Vagina (tissue), 2 donors: Measurements from ENCODE around the gene RBM19.

Experiments
- POLR2A ChIP-seq, 2 donors: fragments of 450-650 bp; IDR thresholded peaks; one replicate each; pipeline ENCODE4 v1.6.1; 2017; ENCODE audit warnings: antibody characterized with exemption in 2 of 2, mild to moderate bottlenecking in 2 of 2, moderate library complexity in 2 of 2
- TF ChIP-seq, protein P1 (sequence below), 3 experiments: fragments of 450-650 bp in 2 of 3; fragments of 200-600 bp in 1 of 3; sonication (generic) in 1 of 3; IDR thresholded peaks; one replicate each; pipeline ENCODE4 v1.5.1; 2017 to 2019; ENCODE audit warnings: antibody characterized with exemption in 3 of 3, mild to moderate bottlenecking in 2 of 3, moderate library complexity in 2 of 3

DNA sequence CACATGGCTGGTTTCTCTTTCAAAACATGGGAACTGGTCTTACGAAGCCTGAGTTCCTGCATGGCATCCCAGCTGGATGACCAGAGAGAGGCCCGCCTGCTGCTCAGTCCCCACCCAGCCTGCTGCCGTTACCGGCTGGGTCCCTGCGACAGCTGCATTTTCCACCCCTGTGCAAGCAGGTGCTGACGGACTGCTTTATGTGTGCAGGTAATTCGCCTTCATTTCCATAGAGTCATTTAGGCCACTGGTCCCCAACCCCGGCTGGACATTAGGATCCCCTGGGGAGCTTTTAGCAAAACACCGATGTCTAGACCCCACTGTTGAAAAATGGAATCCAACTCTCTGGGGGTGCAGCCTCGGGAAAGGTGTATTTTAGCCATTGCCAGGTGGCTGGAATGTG is 51.9 kb downstream of the RBM19 start:
- TF ChIP-seq, protein P1, sequence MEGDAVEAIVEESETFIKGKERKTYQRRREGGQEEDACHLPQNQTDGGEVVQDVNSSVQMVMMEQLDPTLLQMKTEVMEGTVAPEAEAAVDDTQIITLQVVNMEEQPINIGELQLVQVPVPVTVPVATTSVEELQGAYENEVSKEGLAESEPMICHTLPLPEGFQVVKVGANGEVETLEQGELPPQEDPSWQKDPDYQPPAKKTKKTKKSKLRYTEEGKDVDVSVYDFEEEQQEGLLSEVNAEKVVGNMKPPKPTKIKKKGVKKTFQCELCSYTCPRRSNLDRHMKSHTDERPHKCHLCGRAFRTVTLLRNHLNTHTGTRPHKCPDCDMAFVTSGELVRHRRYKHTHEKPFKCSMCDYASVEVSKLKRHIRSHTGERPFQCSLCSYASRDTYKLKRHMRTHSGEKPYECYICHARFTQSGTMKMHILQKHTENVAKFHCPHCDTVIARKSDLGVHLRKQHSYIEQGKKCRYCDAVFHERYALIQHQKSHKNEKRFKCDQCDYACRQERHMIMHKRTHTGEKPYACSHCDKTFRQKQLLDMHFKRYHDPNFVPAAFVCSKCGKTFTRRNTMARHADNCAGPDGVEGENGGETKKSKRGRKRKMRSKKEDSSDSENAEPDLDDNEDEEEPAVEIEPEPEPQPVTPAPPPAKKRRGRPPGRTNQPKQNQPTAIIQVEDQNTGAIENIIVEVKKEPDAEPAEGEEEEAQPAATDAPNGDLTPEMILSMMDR (IDR thresholded peaks at IDR 0.05), result no peak
- TF ChIP-seq POLR2A (IDR thresholded peaks at IDR 0.05), result no peak
